Stimulated activated CD8-positive, alpha-beta memory T cell treated with anti-CD3 and anti-CD28 coated beads, Interleukin-2, amount 100 ng/mL, for 48 hours (primary cell): ENCODE measurements around the gene RGPD6.
"Not testable (repeated sequence)": the region's sequence is repeated elsewhere in the genome, so short reads cannot be mapped to it uniquely, and the experiment has no call there.

Experiments used
- DNase-seq, 2 donors: peaks; one replicate each; pipeline ENCODE4 v3.0.0-alpha.2; 2020; ENCODE audit warnings: low read depth in 2 of 2

The RGPD6 gene

GRCh38 chr2:110481200-110481599, 95.8 kb downstream of the RGPD6 start:
- DNase-seq: not testable (repeated sequence)

- DNase-seq: not testable (repeated sequence)
These were observed 96.9 kb downstream of the RGPD6 start for GRCh38 chr2:110480084-110480483.

DNA sequence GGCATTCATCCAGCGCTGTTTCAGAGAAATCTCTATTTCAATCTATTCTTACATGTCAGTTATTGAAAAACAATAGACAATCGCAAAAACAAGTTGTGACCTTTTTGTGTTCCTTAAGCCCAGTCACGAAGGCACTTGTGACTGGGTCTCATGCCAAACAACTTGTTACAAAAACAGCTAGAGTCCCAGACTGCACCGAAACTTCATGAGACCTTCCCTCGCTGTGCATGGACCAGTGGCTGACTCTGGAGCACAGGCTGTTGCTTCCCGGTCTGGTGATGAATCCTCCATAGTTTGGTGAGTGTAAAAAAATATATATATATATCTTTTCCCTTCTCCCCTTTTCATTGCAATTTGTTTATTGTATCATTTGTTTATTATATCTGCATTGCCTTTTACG, 99.7 kb downstream of the RGPD6 start:
- DNase-seq: not testable (repeated sequence)

- not testable (repeated sequence) for DNase-seq
These were observed 100.1 kb downstream of the RGPD6 start for GRCh38 chr2:110476952-110477351.

DNA sequence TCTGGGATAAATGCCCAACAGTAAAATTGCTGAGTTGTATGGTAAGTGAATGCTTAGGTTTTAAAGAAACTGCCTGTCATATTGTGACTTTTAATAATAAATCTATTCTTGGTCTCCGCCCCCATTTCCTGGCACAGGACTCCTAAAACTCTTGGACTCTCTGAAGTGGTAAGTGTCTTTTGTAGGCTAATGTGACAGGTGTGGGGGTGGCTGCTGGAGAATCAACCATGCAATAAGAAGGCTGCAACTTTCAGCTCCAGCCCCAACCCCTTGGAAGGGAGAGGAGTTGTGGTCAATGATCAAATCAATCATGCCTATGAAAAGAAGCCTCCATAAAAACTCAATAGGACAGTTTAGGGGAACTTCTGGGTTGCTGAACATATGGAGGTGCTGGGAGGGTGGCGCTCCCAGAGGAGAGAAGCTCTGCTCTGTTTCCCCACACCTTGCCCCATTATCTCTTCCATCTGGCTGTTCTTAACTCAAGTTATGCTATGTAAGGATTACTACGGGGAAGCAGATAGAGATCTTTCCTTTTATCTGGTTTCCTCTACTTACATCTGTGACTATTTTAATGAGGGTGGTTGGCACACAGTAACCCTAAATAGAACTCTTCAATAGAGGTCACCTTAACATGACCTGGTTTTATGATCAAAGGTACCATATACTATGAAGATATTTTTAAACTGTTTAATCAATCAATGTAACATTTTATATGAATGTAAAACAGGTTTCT, 101.2 kb downstream of the RGPD6 start:
- not testable (repeated sequence) for DNase-seq

DNA sequence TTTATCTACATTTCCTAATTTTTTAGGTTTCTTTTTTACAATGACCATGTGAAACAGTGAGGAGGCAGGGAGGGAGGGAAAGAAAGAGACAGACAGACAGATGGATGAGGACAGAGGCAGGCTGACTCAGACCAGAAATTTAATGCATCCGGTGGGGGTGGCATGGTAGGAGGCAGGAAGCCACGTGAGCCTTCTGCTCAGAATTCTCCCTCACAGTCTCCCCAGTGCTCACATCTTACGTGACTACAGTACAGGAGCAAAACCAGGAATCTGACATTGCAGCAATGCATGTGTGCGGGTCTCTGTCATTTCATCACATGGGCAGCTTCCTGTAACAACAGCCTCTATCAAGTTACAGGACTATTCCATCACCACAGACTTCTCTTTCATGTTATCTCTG, 102.1 kb downstream of the RGPD6 start:
- DNase-seq: not testable (repeated sequence)

DNA sequence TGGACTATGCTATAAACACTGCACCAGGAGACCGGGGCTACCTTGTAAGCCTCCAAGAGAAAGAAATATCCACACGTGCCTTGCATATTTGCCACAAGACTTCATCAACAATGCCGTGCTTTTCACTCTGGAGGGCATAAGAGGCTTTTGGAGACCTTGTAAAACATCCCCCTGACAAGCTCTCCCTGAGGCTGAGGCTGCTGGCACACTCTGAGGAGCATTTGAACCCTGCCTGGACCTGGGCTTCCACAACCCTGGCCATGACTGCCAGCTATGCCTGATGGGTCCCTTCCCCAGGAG, 104.0 kb downstream of the RGPD6 start:
- not testable (repeated sequence) for DNase-seq

DNA sequence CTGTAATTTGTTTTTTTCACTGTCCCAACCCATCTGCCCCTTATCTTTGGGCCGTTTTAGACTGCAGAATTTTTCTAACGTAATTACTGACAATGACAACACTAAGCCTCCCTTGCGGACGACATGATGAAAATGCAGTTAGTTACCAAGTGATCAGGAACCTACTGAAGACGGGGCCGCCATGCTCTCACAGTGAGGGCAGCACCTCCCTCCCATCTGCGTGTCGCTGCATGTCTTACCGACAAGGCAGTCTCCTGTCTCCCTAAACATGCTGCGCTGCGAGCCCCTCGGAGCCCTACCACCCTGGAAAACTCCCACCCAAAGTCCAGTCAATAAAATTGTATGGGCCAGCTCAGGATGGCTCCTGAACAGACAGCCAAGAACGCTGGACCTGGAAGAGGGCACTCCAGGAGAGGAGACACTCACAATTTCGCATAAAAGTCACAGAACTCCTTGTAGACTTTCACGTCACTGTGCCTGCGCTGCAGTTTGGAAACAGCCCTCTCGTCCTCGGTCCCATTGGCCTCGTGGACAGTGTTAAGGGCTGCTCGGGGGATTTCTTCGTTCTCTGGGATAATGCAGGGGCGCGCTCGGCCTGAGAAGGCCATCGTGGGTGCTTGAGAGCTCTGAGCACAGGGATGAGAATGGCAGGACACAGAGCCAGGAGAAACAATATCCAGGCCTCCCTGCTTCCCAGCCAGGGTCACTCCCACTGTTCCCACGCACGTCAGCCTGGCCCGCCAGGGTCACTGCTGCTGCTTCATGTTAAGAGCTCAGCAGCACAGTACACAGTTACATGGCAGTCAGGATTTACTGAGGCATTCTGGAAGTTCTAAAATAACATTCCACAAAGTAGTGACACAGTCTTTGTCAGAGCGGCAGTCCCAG, 104.6 kb downstream of the RGPD6 start, which contains the start of gene LIMS4:
Gene LIMS4 (minus strand): TSS at position 646 of the 888 bp plus-strand sequence. CDS start 38 bp downstream, at position 608.
- not testable (repeated sequence) for DNase-seq

GRCh38 chr2:110468921-110469320, 108.1 kb downstream of the RGPD6 start:
- not testable (repeated sequence) for DNase-seq

DNA sequence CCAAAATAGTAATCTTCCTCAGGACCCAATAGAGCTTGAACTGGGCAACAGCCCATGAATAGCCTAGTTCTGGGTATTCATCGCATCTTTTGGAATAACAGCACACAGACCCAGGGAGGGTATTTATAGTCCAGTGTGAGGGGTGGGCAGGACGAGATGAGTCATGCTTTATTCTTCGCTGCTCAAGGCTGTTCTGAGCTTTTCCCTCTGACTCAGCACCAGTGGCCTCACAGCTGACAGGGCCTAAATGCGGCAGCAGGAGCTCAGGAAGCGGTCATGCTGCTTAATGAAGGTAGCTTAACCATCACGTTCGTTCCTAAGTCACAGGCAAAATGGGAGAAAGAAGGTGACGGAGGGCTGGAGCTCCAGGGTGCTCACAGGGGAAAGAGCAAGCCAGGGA, 111.7 kb downstream of the RGPD6 start:
- not testable (repeated sequence) for DNase-seq
